ENCODE data around the gene RYR2. TPM values are rescaled to one million over a fixed set of nuclear protein-coding genes. Genes with fewer than 3 reads are reported as not detected.
A peak's percentile ranks its signal among the peaks of the same experiment; 100 is the strongest.

The RYR2 gene
- total RNA-seq, 4 donors from 2014 or later: 1.2 to 7.0 (median 2.5) TPM

- H3K27me3 ChIP-seq: no peaks in the 10 kb centered on the region
- no peaks in the 10 kb centered on the region for H3K36me3 ChIP-seq
- intact Hi-C loops (cut with DNase I; ENCODE audit: low total_unique reads) (no loop called here), in situ Hi-C loops (cut with MboI; ENCODE audit: low pct_ligation_motif_present in 1 of 4, low pct_unique_long_range_greater_than_20kb in 1 of 4, low sequenced_read_pairs in 3 of 4) (no loop called here)
- H3K4me3 ChIP-seq: no peak overlapping the region
- peak overlapping the region in 2 of 4 donors; percentile 39 to 48 for H3K27ac ChIP-seq
- no peak for DNase-seq
- WGBS, 2 donors (ENCODE audit: low coverage in 1 of 2): 27 to 58% methylated on average over 3 to 10 of the region's 12 CpGs
- H3K9me3 ChIP-seq: no peaks in the 10 kb centered on the region
- peaks cover 0 to 6% (median 0%) of the 10 kb centered on the region in 4 donors for H3K4me1 ChIP-seq
- TF ChIP-seq POLR2AphosphoS5 (IDR thresholded peaks at IDR 0.05): no peak
- TF ChIP-seq POLR2A (IDR thresholded peaks at IDR 0.05): no peak
- no peak for TF ChIP-seq EP300 (IDR thresholded peaks at IDR 0.05; ENCODE audit: low read depth)
- TF ChIP-seq CTCF (IDR thresholded peaks at IDR 0.05): no peak
Observed at GRCh38 chr1:236997882-236998281, 44.1 kb upstream of the RYR2 start.

- Histone ChIP-seq H3K4me1 (peaks cover 0 to 6% (median 0%) of the 10 kb centered on the region in 4 donors), H3K4me3 (no peak overlapping the region), H3K27ac (peak overlapping the region in 1 of 4 donors; percentile 39), H3K36me3 (no peaks in the 10 kb centered on the region), H3K9me3 (no peaks in the 10 kb centered on the region), H3K27me3 (no peaks in the 10 kb centered on the region)
- intact Hi-C loops (cut with DNase I; ENCODE audit: low total_unique reads): no loop called here
- in situ Hi-C loops (cut with MboI; ENCODE audit: low pct_ligation_motif_present in 1 of 4, low pct_unique_long_range_greater_than_20kb in 1 of 4, low sequenced_read_pairs in 3 of 4): no loop called here
- 80 to 82% methylated on average over 2 to 3 of the region's 3 CpGs for WGBS, 2 donors (ENCODE audit: low coverage in 1 of 2)
- TF ChIP-seq EP300 (IDR thresholded peaks at IDR 0.05; ENCODE audit: low read depth) (no peak), CTCF (IDR thresholded peaks at IDR 0.05) (no peak)
- DNase-seq: no peak
Observed at GRCh38 chr1:236998546-236998945, 43.4 kb upstream of the RYR2 start.

GRCh38 chr1:237000191-237000590 lies 41.8 kb upstream of the RYR2 start:
- in situ Hi-C loops (cut with MboI; ENCODE audit: low pct_ligation_motif_present in 1 of 4, low pct_unique_long_range_greater_than_20kb in 1 of 4, low sequenced_read_pairs in 3 of 4) (no loop called here), intact Hi-C loops (cut with DNase I; ENCODE audit: low total_unique reads) (no loop called here)

GRCh38 chr1:237003516-237003915 lies 38.5 kb upstream of the RYR2 start:
- H3K4me3 ChIP-seq: no peak overlapping the region
- no peaks in the 10 kb centered on the region for H3K9me3 ChIP-seq
- no peak for TF ChIP-seq EP300 (IDR thresholded peaks at IDR 0.05; ENCODE audit: low read depth)
- TF ChIP-seq POLR2A (IDR thresholded peaks at IDR 0.05): no peak
- TF ChIP-seq POLR2AphosphoS5 (IDR thresholded peaks at IDR 0.05): no peak
- TF ChIP-seq CTCF (IDR thresholded peaks at IDR 0.05): no peak
- in situ Hi-C loops (cut with MboI; ENCODE audit: low pct_ligation_motif_present in 1 of 4, low pct_unique_long_range_greater_than_20kb in 1 of 4, low sequenced_read_pairs in 3 of 4): no loop called here
- DNase-seq: no peak
- intact Hi-C loops (cut with DNase I; ENCODE audit: low total_unique reads): no loop called here
- 76 to 80% methylated on average over 8 of the region's 8 CpGs for WGBS, 2 donors (ENCODE audit: low coverage in 1 of 2)
- no peak overlapping the region for H3K27ac ChIP-seq
- no peaks in the 10 kb centered on the region for H3K4me1 ChIP-seq
- H3K36me3 ChIP-seq: no peaks in the 10 kb centered on the region
- H3K27me3 ChIP-seq: no peaks in the 10 kb centered on the region

More at GRCh38 chr1:237000191-237000590, 41.8 kb upstream of the RYR2 start:
- H3K9me3 ChIP-seq: no peaks in the 10 kb centered on the region
- H3K27me3 ChIP-seq: no peaks in the 10 kb centered on the region
- no peak overlapping the region for H3K4me3 ChIP-seq
- H3K36me3 ChIP-seq: no peaks in the 10 kb centered on the region
- no peak overlapping the region for H3K27ac ChIP-seq
- peaks cover 0 to 6% (median 0%) of the 10 kb centered on the region in 4 donors for H3K4me1 ChIP-seq
- WGBS, 2 donors (ENCODE audit: low coverage in 1 of 2): 89 to 90% methylated on average over 2 to 4 of the region's 4 CpGs
- DNase-seq: no peak
- no peak for TF ChIP-seq POLR2A (IDR thresholded peaks at IDR 0.05)
- no peak for TF ChIP-seq POLR2AphosphoS5 (IDR thresholded peaks at IDR 0.05)
- no peak for TF ChIP-seq CTCF (IDR thresholded peaks at IDR 0.05)
- TF ChIP-seq EP300 (IDR thresholded peaks at IDR 0.05; ENCODE audit: low read depth): no peak
